Stimulated activated memory B cell treated with anti-CD40 and anti-IgM and Interleukin-4, amounts not matched to agents 10 μg/mL and 1 μg/mL and 100 μg/mL, for 72 hours (primary cell): ENCODE results near the gene EFCAB6.

Experiments used
- ATAC-seq: fragments of 150-1000 bp; cut with Tn5 transposase; 2 replicates; pipeline ENCODE4 v1.10.0; 2021
- H3K27ac Mint-ChIP-seq: one replicate; pipeline ENCODE4 v1.8.0; 2022; ENCODE audit warnings: mild to moderate bottlenecking, mixed read lengths
- H3K27me3 Mint-ChIP-seq: one replicate; pipeline ENCODE4 v1.8.0; 2022; ENCODE audit warnings: mixed read lengths
- H3K36me3 Mint-ChIP-seq: one replicate; pipeline ENCODE4 v1.8.0; 2022; ENCODE audit warnings: mixed read lengths
- H3K4me1 Mint-ChIP-seq: one replicate; pipeline ENCODE4 v1.8.0; 2022; ENCODE audit warnings: mixed read lengths
- H3K4me3 Mint-ChIP-seq: one replicate; pipeline ENCODE4 v1.8.0; 2022; ENCODE audit warnings: mild to moderate bottlenecking, moderate library complexity, mixed read lengths
- H3K9me3 Mint-ChIP-seq: one replicate; pipeline ENCODE4 v1.8.0; 2022; ENCODE audit warnings: mixed read lengths

Gene EFCAB6

DNA sequence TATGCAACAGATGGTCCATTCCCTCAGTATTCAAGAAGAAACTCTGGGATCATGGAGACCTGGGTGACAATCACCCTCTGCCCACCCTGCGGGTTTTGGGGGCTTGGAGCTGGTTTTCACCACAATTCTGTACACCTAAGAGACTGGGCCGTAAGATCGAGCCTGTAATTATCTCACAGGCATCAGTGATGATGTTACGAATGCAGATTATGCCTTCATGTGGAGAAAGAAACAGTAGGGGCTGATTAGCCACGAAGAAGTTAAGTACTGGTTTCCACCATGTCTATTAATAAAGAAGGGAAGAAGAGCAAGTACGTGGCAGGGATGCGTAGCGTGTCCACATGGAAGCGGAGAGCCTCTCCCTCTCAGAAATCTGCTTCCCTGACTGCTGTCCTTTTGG, 5.3 kb upstream of the EFCAB6 start:
- H3K4me1 Mint-ChIP-seq: peaks cover 11% of the 10 kb centered on the region
- H3K27me3 Mint-ChIP-seq: peaks cover 28% of the 10 kb centered on the region
- H3K36me3 Mint-ChIP-seq: peaks cover 4% of the 10 kb centered on the region
- H3K27ac Mint-ChIP-seq: no peak overlapping the region
- no peak overlapping the region for H3K4me3 Mint-ChIP-seq
- H3K9me3 Mint-ChIP-seq: no peaks in the 10 kb centered on the region
- ATAC-seq: no peak

DNA sequence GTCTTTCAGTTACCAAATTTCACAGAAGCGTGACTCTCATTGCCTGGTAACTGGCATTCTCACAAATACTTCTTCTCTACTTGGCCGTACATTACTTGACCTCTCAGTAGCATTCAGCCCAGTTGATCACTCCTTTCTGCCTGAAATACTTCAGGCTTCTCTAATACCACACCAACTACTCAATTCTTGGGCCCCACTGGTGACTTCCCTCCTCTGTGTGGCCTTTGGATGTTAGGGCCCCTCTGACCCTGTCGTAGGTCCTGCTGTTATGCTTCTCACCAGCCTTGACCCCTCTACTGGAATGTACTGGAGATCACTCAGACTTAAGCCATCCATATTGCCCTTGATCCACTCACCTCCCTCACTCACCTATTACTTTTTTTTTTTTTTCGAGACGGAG, 2.2 kb upstream of the EFCAB6 start:
- ATAC-seq: no peak
- H3K27me3 Mint-ChIP-seq: peaks cover 1% of the 10 kb centered on the region
- peaks cover 21% of the 10 kb centered on the region for H3K4me1 Mint-ChIP-seq
- H3K4me3 Mint-ChIP-seq: no peak overlapping the region
- peaks cover 4% of the 10 kb centered on the region for H3K36me3 Mint-ChIP-seq
- no peak overlapping the region for H3K27ac Mint-ChIP-seq
- H3K9me3 Mint-ChIP-seq: no peaks in the 10 kb centered on the region

DNA sequence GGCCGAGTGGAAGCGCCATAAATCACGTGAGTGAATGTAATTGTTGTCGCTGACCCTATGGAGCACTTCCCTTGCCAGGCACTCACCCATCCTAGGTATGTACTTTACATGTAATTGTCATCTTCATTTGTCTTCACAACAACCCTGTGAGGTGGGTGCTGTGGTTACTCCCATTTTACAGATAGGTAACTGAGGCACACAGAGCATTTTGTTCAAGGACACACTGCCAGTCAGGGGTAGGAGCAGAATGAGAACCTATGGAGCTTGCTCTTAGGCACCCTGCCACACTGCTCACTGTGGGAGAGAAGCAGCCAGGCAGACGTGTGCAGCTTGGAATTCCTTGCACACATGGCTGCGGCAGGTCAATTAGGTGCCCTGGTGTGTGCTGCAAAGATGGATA, 785 bp upstream of the EFCAB6 start:
- H3K36me3 Mint-ChIP-seq: peaks cover 4% of the 10 kb centered on the region
- H3K27ac Mint-ChIP-seq: peak overlapping the region; percentile 85
- ATAC-seq: no peak
- no peaks in the 10 kb centered on the region for H3K27me3 Mint-ChIP-seq
- H3K9me3 Mint-ChIP-seq: no peaks in the 10 kb centered on the region
- H3K4me3 Mint-ChIP-seq: peak overlapping the region; percentile 91
- peaks cover 21% of the 10 kb centered on the region for H3K4me1 Mint-ChIP-seq

DNA sequence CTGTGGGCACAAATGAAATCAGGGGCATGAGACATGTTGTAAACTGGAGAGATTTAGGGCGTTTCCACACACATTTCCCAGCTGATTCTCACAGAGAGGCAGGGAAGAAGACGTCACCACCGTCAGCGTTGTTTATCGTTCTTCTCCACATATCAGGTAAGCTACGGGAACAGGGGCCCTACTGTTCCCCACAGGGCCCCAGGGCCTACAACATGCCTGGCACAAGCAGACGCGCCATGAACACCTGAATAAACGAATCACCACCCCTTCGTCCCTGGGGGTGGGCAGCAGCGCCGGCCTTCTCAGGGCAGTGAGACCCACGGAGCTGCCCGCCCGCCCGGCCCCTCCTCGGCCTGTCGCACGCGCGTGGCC, 342 bp downstream of the EFCAB6 start:
- H3K27me3 Mint-ChIP-seq: no peaks in the 10 kb centered on the region
- peak overlapping the region; percentile 91 for H3K4me3 Mint-ChIP-seq
- peak overlapping the region; percentile 85 for H3K27ac Mint-ChIP-seq
- no peak for ATAC-seq
- H3K4me1 Mint-ChIP-seq: peaks cover 21% of the 10 kb centered on the region
- no peaks in the 10 kb centered on the region for H3K9me3 Mint-ChIP-seq
- H3K36me3 Mint-ChIP-seq: peaks cover 4% of the 10 kb centered on the region

DNA sequence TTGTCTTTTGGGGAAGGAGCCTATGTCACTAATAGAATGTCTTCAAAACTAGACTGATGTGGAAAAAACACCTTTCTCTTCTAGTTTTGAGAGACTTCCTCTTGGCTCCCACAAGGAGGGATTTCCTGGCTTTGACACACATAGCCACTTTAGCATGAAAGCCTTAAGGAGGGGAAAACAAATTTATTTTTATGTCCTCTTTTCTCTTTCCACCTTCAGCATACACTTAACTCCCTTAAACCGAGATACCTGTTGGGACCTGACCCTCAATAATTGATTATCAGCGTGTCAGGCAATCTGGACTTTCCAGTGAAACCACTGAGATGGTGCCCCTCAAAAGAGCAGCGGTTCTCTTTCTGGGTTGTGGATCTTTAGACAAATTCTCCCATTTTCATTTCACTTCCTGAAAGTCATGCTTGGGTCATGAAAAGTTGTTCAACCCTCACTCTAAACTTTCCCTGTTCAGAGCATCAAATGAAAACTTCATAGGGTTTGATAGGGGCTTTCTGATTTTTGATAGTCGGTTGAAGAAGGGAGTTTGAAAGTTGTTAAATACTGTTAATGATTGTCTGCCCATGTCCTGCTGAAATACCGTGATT, 9.1 kb downstream of the EFCAB6 start:
- Mint-ChIP-seq H3K36me3 (peaks cover 16% of the 10 kb centered on the region), H3K4me1 (peaks cover 8% of the 10 kb centered on the region), H3K4me3 (no peak overlapping the region), H3K27ac (peak overlapping the region; percentile 48), H3K9me3 (peaks cover 7% of the 10 kb centered on the region), H3K27me3 (peaks cover 50% of the 10 kb centered on the region)
- peak; percentile 59 for ATAC-seq

DNA sequence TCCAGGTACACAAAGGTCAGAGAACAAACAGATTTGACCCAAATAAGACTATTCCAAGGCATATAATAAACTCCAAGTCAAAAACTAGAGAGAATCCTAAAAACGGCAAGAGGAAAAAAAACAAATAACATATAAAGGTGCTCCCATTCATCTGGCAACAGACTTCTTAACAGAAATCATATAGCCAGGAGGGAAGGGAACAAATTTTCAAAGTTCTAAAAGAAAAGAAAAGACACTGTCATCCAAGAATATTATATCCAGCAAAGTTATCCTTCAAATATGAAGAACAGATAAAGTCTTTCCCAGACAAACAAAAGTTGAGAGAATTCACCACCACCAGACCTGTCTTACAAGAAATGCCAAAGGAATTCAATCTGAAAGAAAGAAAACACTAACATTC, 11.1 kb downstream of the EFCAB6 start:
- Mint-ChIP-seq H3K27me3 (peaks cover 55% of the 10 kb centered on the region), H3K4me1 (peaks cover 8% of the 10 kb centered on the region), H3K9me3 (peaks cover 7% of the 10 kb centered on the region), H3K27ac (no peak overlapping the region), H3K36me3 (peaks cover 16% of the 10 kb centered on the region), H3K4me3 (no peak overlapping the region)
- no peak for ATAC-seq

DNA sequence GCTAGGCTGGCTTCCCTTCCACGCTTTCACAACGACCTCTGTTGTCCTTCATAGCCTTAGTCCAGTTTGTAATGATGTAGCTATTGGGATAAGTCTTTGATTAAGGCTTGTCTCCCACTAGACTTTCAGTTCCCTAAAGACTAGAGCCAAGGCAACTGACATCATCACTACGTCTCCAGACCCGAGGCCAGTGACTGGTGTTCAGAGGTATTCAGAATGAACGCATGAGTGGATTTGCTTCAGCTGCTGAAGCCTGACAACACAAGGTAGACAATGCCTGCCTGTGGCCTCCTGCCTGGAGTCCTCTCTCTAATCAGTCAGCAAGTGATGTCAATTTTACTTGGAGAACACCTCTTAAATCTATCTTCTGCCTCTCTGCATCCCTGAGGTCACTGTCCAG, 13.6 kb downstream of the EFCAB6 start:
- H3K27ac Mint-ChIP-seq: peak overlapping the region; percentile 30
- no peak overlapping the region for H3K4me3 Mint-ChIP-seq
- H3K27me3 Mint-ChIP-seq: peaks cover 50% of the 10 kb centered on the region
- peaks cover 8% of the 10 kb centered on the region for H3K4me1 Mint-ChIP-seq
- peaks cover 16% of the 10 kb centered on the region for H3K36me3 Mint-ChIP-seq
- H3K9me3 Mint-ChIP-seq: peaks cover 7% of the 10 kb centered on the region
- peak; percentile 89 for ATAC-seq

DNA sequence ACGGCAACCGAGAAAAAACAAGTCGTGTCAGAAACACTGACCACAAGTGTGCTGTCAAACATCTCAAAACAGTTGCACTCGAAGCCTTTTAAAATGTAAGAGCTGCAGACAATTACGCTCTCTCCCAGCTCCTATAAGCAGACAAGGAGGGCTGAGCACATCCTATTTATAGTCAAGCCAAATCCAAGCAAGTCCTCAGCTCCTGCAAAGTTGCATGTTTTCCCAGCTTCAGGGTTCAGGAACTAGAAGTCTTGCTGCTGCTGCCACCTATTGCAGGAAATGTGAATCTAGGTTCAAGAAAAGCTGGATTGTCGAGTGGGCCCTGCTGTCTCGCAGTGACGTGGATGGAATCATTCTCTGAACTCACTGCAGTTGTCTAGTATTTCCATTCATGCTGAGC, 15.5 kb downstream of the EFCAB6 start:
- peaks cover 8% of the 10 kb centered on the region for H3K4me1 Mint-ChIP-seq
- ATAC-seq: no peak
- H3K36me3 Mint-ChIP-seq: peaks cover 16% of the 10 kb centered on the region
- H3K27ac Mint-ChIP-seq: no peak overlapping the region
- peaks cover 6% of the 10 kb centered on the region for H3K9me3 Mint-ChIP-seq
- H3K4me3 Mint-ChIP-seq: no peak overlapping the region
- H3K27me3 Mint-ChIP-seq: peaks cover 38% of the 10 kb centered on the region

DNA sequence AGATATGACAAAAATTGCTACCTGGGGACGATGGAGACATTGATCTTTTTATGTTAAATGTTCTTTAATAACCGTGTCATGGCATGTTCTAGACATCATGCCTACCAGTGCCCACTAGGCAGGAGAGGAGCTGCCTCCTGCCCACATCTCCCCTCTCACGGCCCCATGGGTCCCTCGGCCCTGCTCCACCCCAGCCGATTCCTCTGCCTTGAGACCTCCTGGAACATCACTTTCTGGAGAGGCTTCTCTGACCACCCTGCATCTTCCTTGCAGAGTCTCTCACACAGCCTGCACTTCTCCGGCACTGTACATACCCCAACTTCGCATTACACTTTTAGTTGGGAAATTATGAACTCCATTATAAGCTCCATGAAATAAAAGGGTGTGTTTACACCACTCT, 16.8 kb downstream of the EFCAB6 start:
- Mint-ChIP-seq H3K4me3 (no peak overlapping the region), H3K27me3 (peaks cover 26% of the 10 kb centered on the region), H3K36me3 (peaks cover 7% of the 10 kb centered on the region), H3K4me1 (peaks cover 8% of the 10 kb centered on the region), H3K9me3 (no peaks in the 10 kb centered on the region), H3K27ac (no peak overlapping the region)
- no peak for ATAC-seq

DNA sequence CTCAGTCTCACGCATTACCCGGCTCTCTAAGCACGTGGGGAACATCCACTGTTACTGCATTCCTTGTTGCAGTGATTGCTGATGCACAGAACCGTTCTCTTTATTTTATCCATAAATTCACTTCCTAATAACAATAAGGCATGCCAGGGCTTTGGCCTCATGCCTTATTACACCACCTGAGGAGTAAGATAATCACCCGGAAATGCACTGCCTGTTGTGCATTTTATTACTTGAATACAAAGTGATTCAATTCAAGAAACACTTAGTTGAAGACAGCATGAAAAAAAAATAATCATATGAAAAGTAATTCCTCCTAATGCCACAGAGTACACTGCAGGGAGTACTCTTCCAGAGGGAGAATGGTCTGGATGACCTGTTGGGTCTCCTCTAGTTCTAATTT, 19.2 kb downstream of the EFCAB6 start:
- Mint-ChIP-seq H3K4me1 (no peaks in the 10 kb centered on the region), H3K9me3 (no peaks in the 10 kb centered on the region), H3K4me3 (no peak overlapping the region), H3K36me3 (no peaks in the 10 kb centered on the region), H3K27me3 (peaks cover 16% of the 10 kb centered on the region), H3K27ac (no peak overlapping the region)
- ATAC-seq: no peak

DNA sequence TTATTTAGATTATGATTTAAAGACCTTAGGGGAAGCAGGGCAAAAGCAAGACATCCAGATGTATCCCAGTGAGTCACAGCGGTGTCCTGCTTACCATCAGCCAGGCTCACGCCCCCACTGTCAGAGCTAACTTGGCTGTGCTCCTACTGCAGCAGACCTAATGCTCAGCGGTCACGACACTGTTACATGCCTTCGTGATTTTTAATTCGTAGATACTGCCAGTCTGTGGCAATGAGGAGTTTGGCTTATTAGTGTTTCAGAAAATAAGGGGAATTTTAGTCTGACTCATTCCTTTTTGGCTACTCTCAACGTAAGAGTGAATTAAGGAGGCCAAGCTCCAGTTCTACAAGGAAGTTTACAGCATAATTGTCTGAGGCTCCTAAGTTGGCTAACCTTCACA, 22.7 kb downstream of the EFCAB6 start:
- Mint-ChIP-seq H3K27ac (no peak overlapping the region), H3K4me1 (no peaks in the 10 kb centered on the region), H3K27me3 (peaks cover 12% of the 10 kb centered on the region), H3K4me3 (no peak overlapping the region), H3K9me3 (no peaks in the 10 kb centered on the region), H3K36me3 (no peaks in the 10 kb centered on the region)
- peak; percentile 35 for ATAC-seq

DNA sequence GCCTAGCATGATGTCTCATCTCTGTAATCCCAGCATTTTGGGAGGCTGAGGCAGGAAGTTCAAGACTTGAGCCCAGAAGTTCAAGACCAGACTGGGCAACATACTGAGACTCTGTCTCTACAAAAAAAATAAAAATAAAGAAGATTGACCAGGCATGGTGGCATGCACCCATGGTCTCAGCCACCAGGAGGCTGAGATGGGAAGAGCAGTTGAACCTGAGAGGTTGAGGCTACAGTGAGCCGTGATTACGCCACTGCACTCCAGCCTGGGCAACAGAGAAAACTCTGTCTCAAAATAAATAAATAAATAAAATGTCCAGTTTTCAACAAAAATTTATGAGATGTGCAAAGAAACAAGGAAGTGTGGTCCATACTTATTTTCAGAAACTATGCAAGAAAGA, 28.3 kb downstream of the EFCAB6 start:
- ATAC-seq: no peak
- no peaks in the 10 kb centered on the region for H3K36me3 Mint-ChIP-seq
- H3K9me3 Mint-ChIP-seq: no peaks in the 10 kb centered on the region
- peaks cover 12% of the 10 kb centered on the region for H3K27me3 Mint-ChIP-seq
- no peak overlapping the region for H3K4me3 Mint-ChIP-seq
- H3K4me1 Mint-ChIP-seq: no peaks in the 10 kb centered on the region
- no peak overlapping the region for H3K27ac Mint-ChIP-seq

DNA sequence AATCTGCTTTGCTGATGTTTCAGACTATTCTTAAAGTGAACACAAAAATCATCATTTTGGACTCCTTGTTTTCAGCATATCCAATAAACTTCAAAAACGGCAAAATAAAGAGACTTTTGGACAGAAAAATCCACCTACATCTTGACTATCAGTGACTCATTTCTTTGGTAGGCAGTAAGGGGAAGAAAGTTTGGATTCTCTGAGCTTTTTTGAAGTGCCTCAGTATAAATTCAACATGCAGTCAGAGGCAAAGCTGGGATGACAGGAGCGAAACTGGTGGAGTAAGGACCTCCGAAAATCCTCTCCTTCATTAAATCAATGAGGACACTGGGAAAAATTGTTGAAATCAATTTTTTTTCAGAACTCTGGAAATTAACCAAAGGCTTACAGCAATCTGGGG, 29.7 kb downstream of the EFCAB6 start:
- no peak overlapping the region for H3K4me3 Mint-ChIP-seq
- no peak overlapping the region for H3K27ac Mint-ChIP-seq
- peaks cover 12% of the 10 kb centered on the region for H3K27me3 Mint-ChIP-seq
- no peaks in the 10 kb centered on the region for H3K4me1 Mint-ChIP-seq
- no peaks in the 10 kb centered on the region for H3K9me3 Mint-ChIP-seq
- no peak for ATAC-seq
- no peaks in the 10 kb centered on the region for H3K36me3 Mint-ChIP-seq

DNA sequence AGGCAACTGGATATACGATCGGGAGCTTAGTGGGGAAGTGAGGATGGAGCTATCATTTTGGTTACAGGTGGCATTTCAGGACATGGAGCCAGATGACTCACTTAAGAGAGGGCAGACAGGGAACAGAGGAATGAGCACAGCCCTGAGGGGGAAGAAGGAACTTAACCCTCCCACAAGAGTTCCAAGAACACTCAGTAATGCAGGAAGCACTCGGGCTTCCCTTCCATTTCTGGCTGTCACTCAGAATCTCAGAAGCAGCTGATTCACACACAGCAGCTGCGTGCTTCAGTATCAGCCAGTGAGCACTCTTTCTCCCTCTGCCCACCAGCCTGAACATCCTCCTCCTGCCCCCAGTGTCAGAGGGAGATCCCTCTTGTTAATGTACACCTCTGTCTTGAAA, 34.8 kb downstream of the EFCAB6 start:
- no peak for ATAC-seq
- H3K4me1 Mint-ChIP-seq: no peaks in the 10 kb centered on the region
- H3K9me3 Mint-ChIP-seq: no peaks in the 10 kb centered on the region
- no peaks in the 10 kb centered on the region for H3K36me3 Mint-ChIP-seq
- no peak overlapping the region for H3K4me3 Mint-ChIP-seq
- H3K27ac Mint-ChIP-seq: no peak overlapping the region
- peaks cover 29% of the 10 kb centered on the region for H3K27me3 Mint-ChIP-seq

DNA sequence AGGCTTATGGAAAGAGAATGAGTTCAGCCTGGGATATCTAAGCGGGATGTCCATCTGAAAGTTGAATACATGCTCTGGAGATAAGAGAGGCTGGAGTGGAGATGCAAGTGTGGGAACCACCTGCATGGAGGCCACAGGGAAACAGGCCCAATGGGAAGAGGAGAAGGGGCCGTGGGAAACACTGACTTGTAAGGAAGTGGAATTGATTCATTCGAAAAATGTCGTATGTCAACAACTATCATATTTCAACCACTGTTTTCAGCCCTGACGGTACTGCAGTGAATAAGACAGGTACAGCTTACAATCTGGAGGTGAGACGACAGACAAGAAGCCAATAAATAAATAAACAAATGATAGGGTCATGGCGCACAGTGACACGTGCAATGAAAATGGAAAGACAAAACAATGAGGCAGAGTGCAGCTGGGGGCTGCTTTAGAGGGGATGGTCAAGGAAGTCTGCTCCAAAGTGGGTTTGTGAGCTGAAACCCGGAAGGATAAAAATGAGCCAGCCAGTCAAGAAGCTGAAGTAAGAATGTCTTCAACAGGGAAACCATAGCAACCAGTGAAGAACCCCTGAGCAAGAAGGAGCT, 35.9 kb downstream of the EFCAB6 start:
- no peak overlapping the region for H3K4me3 Mint-ChIP-seq

DNA sequence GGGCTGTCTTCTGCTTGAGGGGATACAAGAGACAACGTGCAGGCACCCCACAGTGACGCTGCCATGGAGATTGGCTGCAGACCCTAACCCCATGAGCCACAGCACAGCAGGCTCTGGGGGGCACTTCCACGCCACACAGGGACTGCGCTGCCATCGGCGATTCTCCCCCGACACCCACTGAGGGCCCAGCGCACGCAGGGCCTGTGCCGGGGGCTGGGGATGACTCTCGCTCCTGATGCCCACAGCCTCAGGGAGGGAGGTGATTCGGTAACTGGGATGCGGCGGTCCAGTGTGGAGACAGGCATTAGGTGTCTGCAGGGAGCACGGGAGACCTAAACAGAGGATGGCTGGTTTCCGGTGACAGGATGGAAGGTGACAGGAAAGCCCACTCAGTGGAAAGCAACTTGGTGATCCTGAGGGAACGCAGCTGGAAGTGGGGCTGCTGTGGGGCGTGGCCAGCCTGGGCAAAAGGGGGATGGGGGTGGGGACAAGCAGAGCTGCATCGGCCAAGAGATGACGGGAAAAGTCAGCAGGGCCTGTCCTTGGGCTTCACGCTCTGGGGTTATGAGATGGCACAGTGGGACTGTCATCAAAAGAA, 37.7 kb downstream of the EFCAB6 start:
- Mint-ChIP-seq H3K27me3 (peaks cover 36% of the 10 kb centered on the region), H3K4me3 (no peak overlapping the region), H3K4me1 (no peaks in the 10 kb centered on the region), H3K27ac (no peak overlapping the region), H3K9me3 (no peaks in the 10 kb centered on the region), H3K36me3 (no peaks in the 10 kb centered on the region)
- ATAC-seq: no peak

More for the DNA sequence above, 35.9 kb downstream of the EFCAB6 start:
- no peaks in the 10 kb centered on the region for H3K4me1 Mint-ChIP-seq
- H3K27me3 Mint-ChIP-seq: peaks cover 29% of the 10 kb centered on the region
- no peaks in the 10 kb centered on the region for H3K36me3 Mint-ChIP-seq
- H3K9me3 Mint-ChIP-seq: no peaks in the 10 kb centered on the region
- ATAC-seq: no peak
- no peak overlapping the region for H3K27ac Mint-ChIP-seq
